ENCODE results near the gene NOCT. TPM values are rescaled to one million over a fixed set of nuclear protein-coding genes. Genes with fewer than 3 reads are reported as not detected.

NOCT gene
- total RNA-seq, 1 experiment from 2014 or later = 20.4 TPM

GRCh38 chr4:139022835-139023234 is 7.3 kb downstream of the NOCT start (continued):
- no peak for TF ChIP-seq REST (IDR thresholded peaks at IDR 0.05; ENCODE audit: low read depth)
- TF ChIP-seq ZFX (IDR thresholded peaks at IDR 0.05) = no peak
- no peak for TF ChIP-seq SP1 (IDR thresholded peaks at IDR 0.05; ENCODE audit: low read depth)
- TF ChIP-seq FOSL1 (IDR thresholded peaks at IDR 0.05; ENCODE audit: low read depth) = no peak
- no peak for TF ChIP-seq ELF1 (IDR thresholded peaks at IDR 0.05; ENCODE audit: borderline replicate concordance, low read depth)
- TF ChIP-seq POLR2A (IDR thresholded peaks at IDR 0.05; ENCODE audit: borderline replicate concordance, extremely low read depth, insufficient read depth, insufficient read length) = no peak
- no peak for TF ChIP-seq ZBTB33 (IDR thresholded peaks at IDR 0.05; ENCODE audit: extremely low read depth, insufficient replicate concordance, low read length)

GRCh38 chr4:139024686-139025085 is 9.1 kb downstream of the NOCT start:
- Histone ChIP-seq H3K9me2 (ENCODE audit: insufficient read depth) (no peaks in the 10 kb centered on the region), H3K4me1 (ENCODE audit: control insufficient read depth in 1 of 2, insufficient read depth in 2 of 2, low read length in 2 of 2) (peaks cover 0 to 14% of the 10 kb centered on the region in 2 experiments; a peak in 1 of 4 replicates), H3K27me3 (ENCODE audit: insufficient read depth, low read length) (no peaks in the 10 kb centered on the region), H4K20me1 (ENCODE audit: insufficient read depth) (peaks cover 14% of the 10 kb centered on the region; the same call in 1 of the 2 replicates), H3K36me3 (ENCODE audit: control insufficient read depth in 1 of 2, insufficient read depth in 2 of 2, low read length in 2 of 2) (peaks cover 3 to 10% of the 10 kb centered on the region in 2 experiments; a peak in 2 of 4 replicates), H3K9ac (ENCODE audit: low read length) (no peak overlapping the region), H3K79me2 (ENCODE audit: insufficient read depth, low read length) (peaks cover 97% of the 10 kb centered on the region), H3K27ac (ENCODE audit: low read depth, low read length) (no peak overlapping the region), H3K4me2 (ENCODE audit: low read length) (no peak overlapping the region), H3K4me3 (replicated peaks in 1 of 2; ENCODE audit: low read depth in 1 of 2, low read length in 2 of 2) (no peak overlapping the region), H3K9me3 (ENCODE audit: control insufficient read depth in 1 of 2, insufficient read depth in 1 of 2, low read depth in 1 of 2, low read length in 2 of 2) (no peaks in the 10 kb centered on the region), H2AFZ (ENCODE audit: low read depth, low read length, poor library complexity, severe bottlenecking) (no peak overlapping the region)
- intact Hi-C loops (cut with micrococcal nuclease) = no loop called here
- no peak for DNase-seq (ENCODE audit: low read depth, low spot score)
- no peak for ATAC-seq
- no TSS peak for BruUV-seq (replicated peaks)
- ChIA-PET CTCF (no interaction called here), POLR2A (no interaction called here), RAD21 (ENCODE audit: low non-redundant PET in 1 of 2, low total read pairs in 2 of 2, uncharacterized antibody in 2 of 2, unreplicated experiment in 2 of 2) (no interaction called here)
- TF ChIP-seq ATF3 (IDR thresholded peaks at IDR 0.05) = no peak
- no peak for TF ChIP-seq YY1 (IDR thresholded peaks at IDR 0.05; ENCODE audit: extremely low read depth, insufficient replicate concordance, low read depth, low read length)
- TF ChIP-seq ZBTB33 (IDR thresholded peaks at IDR 0.05; ENCODE audit: extremely low read depth, insufficient replicate concordance, low read length) = no peak
- no peak for TF ChIP-seq EZH2phosphoT487 (IDR thresholded peaks at IDR 0.05; ENCODE audit: borderline replicate concordance)
- no peak for TF ChIP-seq EZH2 (IDR thresholded peaks at IDR 0.05)
- no peak for TF ChIP-seq TCF7L2 (IDR thresholded peaks at IDR 0.05; ENCODE audit: borderline replicate concordance, extremely low read depth, insufficient read depth, insufficient read length)
- no peak for TF ChIP-seq EGR1 (IDR thresholded peaks at IDR 0.05; ENCODE audit: low read depth)
- TF ChIP-seq CBX3 (IDR thresholded peaks at IDR 0.05; ENCODE audit: low read depth) = no peak
- TF ChIP-seq ZFX (IDR thresholded peaks at IDR 0.05) = no peak
- TF ChIP-seq RAD21 (IDR thresholded peaks at IDR 0.05; ENCODE audit: low read depth) = no peak
- no peak for TF ChIP-seq POLR2A (IDR thresholded peaks at IDR 0.05; ENCODE audit: borderline replicate concordance, extremely low read depth, insufficient read depth, insufficient read length)
- no peak for TF ChIP-seq ZNF274 (IDR thresholded peaks at IDR 0.05; ENCODE audit: low read depth, low read length)
- TF ChIP-seq SRF (IDR thresholded peaks at IDR 0.05; ENCODE audit: low read depth) = no peak
- no peak for TF ChIP-seq POLR2AphosphoS5 (IDR thresholded peaks at IDR 0.05; ENCODE audit: low read depth, low read length)
- no peak for TF ChIP-seq SIN3A (IDR thresholded peaks at IDR 0.05; ENCODE audit: low read depth)

Data from HCT116 (cell line).